Mammary epithelial cell (primary cell): ENCODE results near the gene ATP11A.

Experiments used
- CTCF ChIP-seq, 2 donors: IDR thresholded peaks in 1 of 2; conservative IDR thresholded peaks in 1 of 2; 2 replicates each; pipeline ENCODE4 v1.5.1; 2011 to 2012; ENCODE audit warnings: inconsistent platforms in 2 of 2, low read length in 2 of 2, mild to moderate bottlenecking in 2 of 2, control low read depth in 1 of 2, low read depth in 1 of 2; ENCODE audit not compliant: insufficient read depth in 1 of 2; ENCODE audit errors: extremely low read depth in 1 of 2
- EZH2 ChIP-seq: IDR thresholded peaks from 2 replicates; pipeline ENCODE4 v1.6.1; 2012; ENCODE audit warnings: low read length, inconsistent platforms, borderline replicate concordance

GRCh38 chr13:112928020-112928971, 238.5 kb downstream of the ATP11A start:
- TF ChIP-seq CTCF (conservative IDR thresholded peaks at IDR 0.05 in 1 of 2, IDR thresholded peaks at IDR 0.05 in 1 of 2; ENCODE audit: extremely low read depth in 1 of 2, insufficient read depth in 1 of 2, low read depth in 1 of 2, low read length in 2 of 2) (no peak), EZH2 (no peak)
